ENCODE results near the gene PDIA6.
A peak's percentile ranks its signal among the peaks of the same experiment; 100 is the strongest.

The PDIA6 gene

GRCh38 chr2:10812362-10813162, at the start of gene PDIA6:
Gene PDIA6 (minus strand): TSS chr2:10812785. CDS start chr2:10812696, 89 bp downstream.
- peak; percentile 94 for DNase-seq

- no peak for DNase-seq
Observed at GRCh38 chr2:10862330-10862729, 49.7 kb upstream of the PDIA6 start.

DNA sequence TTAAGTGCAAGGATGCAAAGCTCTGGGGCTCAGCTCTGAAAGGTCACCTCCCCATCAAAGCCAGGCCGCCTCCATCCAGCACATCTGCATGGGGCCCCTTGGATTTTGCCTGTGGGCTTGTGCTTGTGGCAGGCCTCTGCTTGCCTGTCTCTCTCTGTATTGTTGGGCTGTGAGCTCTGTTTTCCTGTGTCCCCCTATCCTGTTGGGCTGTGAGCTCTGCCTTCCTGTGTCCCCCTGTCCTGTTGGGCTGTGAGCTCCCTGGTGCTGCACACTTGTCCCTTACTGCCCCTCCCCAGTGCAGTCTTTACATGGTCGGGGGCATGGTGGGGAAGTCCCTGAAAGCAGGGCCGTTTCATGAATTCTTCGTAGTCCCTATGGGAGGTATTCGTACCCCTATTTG, 49.2 kb upstream of the PDIA6 start:
- DNase-seq = no peak

GRCh38 chr2:10860814-10861325, 48.3 kb upstream of the PDIA6 start:
- DNase-seq = no peak

DNA sequence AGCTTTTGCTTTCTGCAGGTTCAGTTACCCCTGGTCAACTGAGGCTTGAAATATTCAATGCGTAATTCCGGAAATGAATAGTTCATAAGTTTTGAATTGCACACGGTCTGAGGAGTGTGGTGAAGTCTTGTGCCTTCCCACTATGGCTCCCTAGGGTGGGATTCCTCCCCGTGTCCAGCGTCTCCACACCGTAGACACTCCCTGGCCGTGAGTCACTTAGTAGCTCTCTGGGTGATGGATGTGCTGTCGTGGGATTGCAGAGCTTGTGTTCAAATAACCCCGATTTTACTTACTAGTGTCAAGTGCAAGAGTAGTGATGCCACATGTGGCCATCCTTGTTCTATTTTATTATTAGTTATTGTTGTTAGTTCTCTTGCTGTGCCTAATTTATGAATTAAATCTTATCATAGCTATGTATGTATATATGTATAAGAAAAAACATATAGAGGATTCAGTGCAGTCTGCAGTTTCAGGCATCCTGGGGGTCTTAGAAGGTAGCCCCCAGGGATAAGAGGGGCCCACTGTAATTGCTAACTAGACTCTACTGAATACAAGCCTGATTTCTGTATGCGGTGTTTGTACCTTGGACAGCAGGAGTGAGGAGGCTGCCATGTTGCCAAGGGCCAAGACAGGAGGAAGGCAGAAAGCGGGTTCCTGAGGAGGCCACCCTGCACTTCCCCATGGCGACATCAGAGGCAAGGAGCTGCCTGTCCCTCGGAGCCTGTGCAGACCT, 47.7 kb upstream of the PDIA6 start:
- no peak for DNase-seq

DNA sequence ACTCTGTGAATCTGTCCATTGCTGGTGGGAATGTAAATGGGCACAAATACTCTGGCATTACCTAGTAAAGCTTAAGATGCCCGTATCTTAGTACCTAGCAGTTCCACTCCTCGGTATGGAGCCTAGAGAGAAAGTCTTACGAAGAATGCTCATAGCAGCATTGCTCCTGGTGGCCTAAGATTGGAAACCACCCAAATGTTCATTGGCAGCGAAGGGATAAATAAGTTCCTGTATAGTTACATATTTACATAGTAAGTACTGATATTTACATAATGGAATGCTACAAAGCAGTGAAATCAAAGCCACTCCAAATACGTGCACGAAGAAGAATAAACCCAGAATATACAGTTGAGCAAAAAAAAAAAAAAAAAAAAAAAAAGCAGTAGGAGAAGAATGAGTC, 46.7 kb upstream of the PDIA6 start:
- DNase-seq = no peak

DNA sequence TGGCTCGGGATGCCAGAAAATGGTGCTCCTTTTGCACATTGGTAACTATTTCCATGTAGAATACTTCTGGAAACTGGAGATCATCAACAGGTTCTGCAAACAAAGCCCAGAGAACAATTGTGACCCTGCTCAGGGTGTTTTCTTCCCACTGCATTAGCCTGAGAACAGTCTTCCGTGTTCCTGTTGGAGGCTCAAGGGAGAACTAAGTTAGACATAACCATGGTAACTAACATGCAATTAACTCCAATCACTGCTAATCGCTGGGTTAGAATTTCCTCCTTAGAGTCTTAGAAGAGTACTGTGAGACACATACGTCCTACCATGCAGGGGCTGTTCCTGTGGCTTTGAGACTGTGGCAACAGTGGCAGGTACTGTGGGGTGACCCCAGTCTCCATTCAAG, 36.0 kb upstream of the PDIA6 start:
- no peak for DNase-seq

GRCh38 chr2:10847008-10847407, 34.4 kb upstream of the PDIA6 start:
- no peak for DNase-seq

- DNase-seq = no peak
Observed at GRCh38 chr2:10846110-10846861, 33.7 kb upstream of the PDIA6 start.

- no peak for DNase-seq
Observed at GRCh38 chr2:10845640-10846039, 33.1 kb upstream of the PDIA6 start.

DNA sequence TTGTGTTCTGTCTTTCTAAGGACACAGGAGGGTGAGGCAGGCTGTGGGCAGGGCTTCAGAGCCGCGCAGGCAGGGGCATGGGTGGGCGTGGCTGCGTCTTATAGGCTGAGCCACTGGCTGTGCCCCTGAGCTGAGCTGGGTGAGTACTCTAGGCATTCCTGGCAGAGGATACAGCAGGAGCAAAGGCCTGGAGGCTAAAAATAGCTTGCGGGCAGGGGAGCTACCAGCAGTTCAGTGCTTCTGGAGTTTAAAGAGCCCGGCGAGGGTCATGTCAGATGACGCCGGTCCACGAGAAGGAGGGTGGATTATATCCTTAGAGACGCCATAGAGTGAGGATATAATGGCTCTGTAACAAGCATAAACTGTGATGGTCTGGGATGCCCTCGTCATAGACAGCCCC, 31.5 kb upstream of the PDIA6 start:
- DNase-seq = peak; percentile 62

- no peak for DNase-seq
Observed at GRCh38 chr2:10842506-10842905, 29.9 kb upstream of the PDIA6 start.

DNA sequence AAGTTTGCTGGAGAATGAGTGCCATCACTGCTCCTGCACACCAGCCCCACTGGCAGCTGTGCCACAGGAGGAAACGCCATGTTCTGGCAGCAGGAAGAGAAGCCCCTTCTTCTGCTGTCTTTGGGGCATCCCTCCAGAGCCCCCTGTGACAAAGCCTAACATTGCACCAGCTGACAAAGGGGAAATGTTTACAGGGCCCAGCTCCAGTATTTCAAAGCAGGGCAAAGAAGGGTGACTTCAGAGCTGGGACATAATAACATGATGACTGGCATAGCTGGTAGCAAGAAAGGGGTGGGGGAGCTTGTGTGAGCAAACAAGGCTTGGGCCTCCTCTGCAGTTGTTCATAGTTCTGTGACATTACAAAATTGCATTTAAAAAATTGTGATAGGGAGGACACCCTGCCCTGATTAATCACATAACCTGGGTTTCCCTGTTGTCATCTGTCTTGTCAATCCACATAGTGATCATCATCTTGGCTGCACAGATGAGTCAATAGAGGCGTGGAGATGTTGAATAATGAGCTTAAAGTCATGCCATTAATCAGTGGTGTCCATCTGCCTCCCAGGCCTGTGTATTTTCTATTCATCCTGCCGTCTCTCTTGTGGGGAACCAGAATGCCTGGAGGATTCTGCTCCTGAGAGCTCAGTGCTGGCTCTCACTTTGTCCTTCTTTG, 29.1 kb upstream of the PDIA6 start:
- DNase-seq = no peak

GRCh38 chr2:10839813-10840212, 27.2 kb upstream of the PDIA6 start:
- no peak for DNase-seq

DNA sequence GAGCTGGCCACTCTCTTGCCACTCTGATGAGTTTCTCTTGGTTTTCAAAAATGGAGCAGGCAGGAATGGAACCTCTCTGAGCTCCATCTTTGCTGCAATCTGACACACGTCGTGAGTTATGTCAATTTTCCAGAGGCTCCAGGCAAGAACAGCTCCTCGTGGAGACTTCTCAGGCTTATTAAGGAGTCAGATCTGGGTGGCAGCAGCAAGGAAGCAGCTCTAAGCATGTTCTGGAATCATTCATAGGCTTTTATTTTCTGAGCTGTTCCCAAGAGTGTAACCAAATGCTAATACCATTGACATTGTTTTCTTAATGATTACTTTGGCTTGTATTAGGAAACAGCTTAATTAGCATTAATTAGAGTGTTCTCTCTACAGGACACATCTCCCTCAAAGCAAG, 26.1 kb upstream of the PDIA6 start:
- no peak for DNase-seq

GRCh38 chr2:10837298-10838266, 25.0 kb upstream of the PDIA6 start:
- no peak for DNase-seq

- peak; percentile 5 for DNase-seq
Observed at GRCh38 chr2:10835052-10835970, 22.7 kb upstream of the PDIA6 start.

- DNase-seq = no peak
Observed at GRCh38 chr2:10834068-10834655, 21.6 kb upstream of the PDIA6 start.

GRCh38 chr2:10833021-10833420, 20.4 kb upstream of the PDIA6 start:
- no peak for DNase-seq
